BJ (cell line): Measurements from ENCODE around the gene GPR137B. TPM values are rescaled to one million over a fixed set of nuclear protein-coding genes. Genes with fewer than 3 reads are reported as not detected.

Source experiments
- CTCF ChIA-PET: fragments of 350-600 bp; formaldehyde crosslinking; extraction: SDS; loops from one replicate; lab custom pipeline; 2021; ENCODE audit warnings: antibody characterized with exemption, inconsistent platforms; lab: Yijun Ruan, JAX
- POLR2A ChIA-PET: fragments of 300-600 bp; sonication (Branson Sonifier 250); formaldehyde crosslinking; extraction: SDS; loops from one replicate; lab custom pipeline; 2021; ENCODE audit warnings: antibody characterized with exemption; lab: Charles Lee
- DNase-seq: peaks from one replicate; pipeline ENCODE4 v3.0.0-alpha.2; 2011; ENCODE audit warnings: low read depth
- H3K27me3 ChIP-seq: 2 replicates; pipeline ENCODE4 v1.6.0; 2011; ENCODE audit warnings: low read length; ENCODE audit not compliant: control insufficient read depth, insufficient read depth
- H3K36me3 ChIP-seq: 2 replicates; pipeline ENCODE4 v1.5.1; 2011; ENCODE audit warnings: low read length; ENCODE audit not compliant: control insufficient read depth, insufficient read depth
- H3K4me3 ChIP-seq: 2 replicates; pipeline ENCODE4 v1.5.1; 2011; ENCODE audit warnings: low read depth, mild to moderate bottlenecking, control low read depth, low read length
- polyA plus RNA-seq: library from polyadenylated mRNA; depleted of rRNA; stranded (reverse); fragments of >200 nt; gene quantifications from 2 replicates; pipeline ENCODE4 v1.2.3, GENCODE V29; 2011
- TF ChIP-seq, protein P1 (sequence below): IDR thresholded peaks from 2 replicates; pipeline ENCODE4 v1.5.1; 2011; ENCODE audit warnings: low read depth, mild to moderate bottlenecking, control low read depth, inconsistent platforms, low read length, moderate library complexity; ENCODE audit not compliant: insufficient read depth

Gene GPR137B
- polyA plus RNA-seq, 1 experiment: 7.8 TPM

- TF ChIP-seq, protein P1, sequence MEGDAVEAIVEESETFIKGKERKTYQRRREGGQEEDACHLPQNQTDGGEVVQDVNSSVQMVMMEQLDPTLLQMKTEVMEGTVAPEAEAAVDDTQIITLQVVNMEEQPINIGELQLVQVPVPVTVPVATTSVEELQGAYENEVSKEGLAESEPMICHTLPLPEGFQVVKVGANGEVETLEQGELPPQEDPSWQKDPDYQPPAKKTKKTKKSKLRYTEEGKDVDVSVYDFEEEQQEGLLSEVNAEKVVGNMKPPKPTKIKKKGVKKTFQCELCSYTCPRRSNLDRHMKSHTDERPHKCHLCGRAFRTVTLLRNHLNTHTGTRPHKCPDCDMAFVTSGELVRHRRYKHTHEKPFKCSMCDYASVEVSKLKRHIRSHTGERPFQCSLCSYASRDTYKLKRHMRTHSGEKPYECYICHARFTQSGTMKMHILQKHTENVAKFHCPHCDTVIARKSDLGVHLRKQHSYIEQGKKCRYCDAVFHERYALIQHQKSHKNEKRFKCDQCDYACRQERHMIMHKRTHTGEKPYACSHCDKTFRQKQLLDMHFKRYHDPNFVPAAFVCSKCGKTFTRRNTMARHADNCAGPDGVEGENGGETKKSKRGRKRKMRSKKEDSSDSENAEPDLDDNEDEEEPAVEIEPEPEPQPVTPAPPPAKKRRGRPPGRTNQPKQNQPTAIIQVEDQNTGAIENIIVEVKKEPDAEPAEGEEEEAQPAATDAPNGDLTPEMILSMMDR: no peak
- POLR2A ChIA-PET: no interaction called here
- no peak for DNase-seq
- CTCF ChIA-PET: no interaction called here
- Histone ChIP-seq H3K36me3 (no peaks in the 10 kb centered on the region), H3K27me3 (no peaks in the 10 kb centered on the region), H3K4me3 (no peak overlapping the region)
Observed at GRCh38 chr1:236211815-236212214, 69.5 kb downstream of the GPR137B start.

DNA sequence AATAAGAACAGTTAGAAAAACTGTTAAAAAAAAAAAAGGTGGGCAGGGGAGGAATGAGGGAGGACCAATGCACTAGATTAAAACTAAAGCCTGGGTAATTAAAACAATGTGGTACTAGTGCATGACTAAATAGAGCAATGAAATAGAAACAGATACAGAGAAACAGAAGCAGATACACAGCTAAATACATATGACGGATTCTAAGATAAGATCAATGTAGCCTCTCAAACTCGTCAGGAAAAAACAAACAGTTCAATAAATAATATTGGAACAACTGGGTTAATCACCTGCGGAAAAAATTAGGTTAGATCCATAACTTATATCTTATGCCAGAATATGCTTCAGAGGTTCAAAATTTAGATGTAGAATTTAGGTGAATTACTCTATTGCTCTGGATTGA, 71.2 kb downstream of the GPR137B start:
- POLR2A ChIA-PET: no interaction called here
- TF ChIP-seq, protein P1: no peak
- no peak overlapping the region for H3K4me3 ChIP-seq
- no peaks in the 10 kb centered on the region for H3K36me3 ChIP-seq
- CTCF ChIA-PET: interaction anchor here (0.6 kb wide), 1 partner anchor 289 kb away, joined by 3 read pairs; no protein-coding TSS in a partner anchor
- no peak for DNase-seq
- no peaks in the 10 kb centered on the region for H3K27me3 ChIP-seq

DNA sequence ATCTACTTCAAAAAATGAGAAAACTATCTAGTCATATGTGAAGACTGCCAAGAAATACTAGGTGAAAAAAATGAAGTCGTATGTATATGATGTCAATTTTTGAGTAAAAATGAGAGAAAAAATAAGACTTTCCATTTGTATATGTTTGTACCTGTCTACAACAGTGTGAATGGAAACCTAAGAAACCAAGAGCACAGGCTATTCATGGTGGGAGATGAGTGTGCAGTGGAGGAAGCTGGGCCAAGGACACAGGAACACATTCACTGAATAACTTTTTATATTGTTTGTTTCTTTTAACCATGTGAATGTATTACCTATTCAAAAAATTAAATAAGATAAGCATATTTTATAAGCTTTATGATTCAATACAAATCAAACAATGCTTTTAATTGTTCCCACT, 72.4 kb downstream of the GPR137B start:
- CTCF ChIA-PET: interaction anchor here (0.9 to 1.2 kb wide), 3 partner anchors 18 to 40 kb away, joined by 3 read pairs; no protein-coding TSS in a partner anchor
- TF ChIP-seq, protein P1: no peak
- Histone ChIP-seq H3K36me3 (no peaks in the 10 kb centered on the region), H3K4me3 (no peak overlapping the region), H3K27me3 (no peaks in the 10 kb centered on the region)
- POLR2A ChIA-PET: no interaction called here
- DNase-seq: no peak

GRCh38 chr1:236220473-236220872, 78.1 kb downstream of the GPR137B start:
- TF ChIP-seq, protein P1: no peak
- Histone ChIP-seq H3K27me3 (no peaks in the 10 kb centered on the region), H3K36me3 (no peaks in the 10 kb centered on the region), H3K4me3 (no peak overlapping the region)
- CTCF ChIA-PET: no interaction called here
- POLR2A ChIA-PET: no interaction called here
- no peak for DNase-seq

GRCh38 chr1:236222632-236223031, 80.3 kb downstream of the GPR137B start:
- TF ChIP-seq, protein P1: no peak
- Histone ChIP-seq H3K27me3 (no peaks in the 10 kb centered on the region), H3K36me3 (no peaks in the 10 kb centered on the region), H3K4me3 (no peak overlapping the region)
- no peak for DNase-seq
- ChIA-PET POLR2A (no interaction called here), CTCF (no interaction called here)
